Ishikawa (cell line): Measurements from ENCODE around the gene COPZ2.

Experiments used
- CEBPB ChIP-seq: IDR thresholded peaks from 2 replicates; pipeline ENCODE4 v1.6.1; 2012
- REST ChIP-seq: IDR thresholded peaks from 2 replicates; pipeline ENCODE4 v1.6.1; 2012; ENCODE audit warnings: low read depth, mild to moderate bottlenecking
- USF1 ChIP-seq: IDR thresholded peaks from 2 replicates; pipeline ENCODE4 v1.6.1; 2012
- YY1 ChIP-seq: IDR thresholded peaks from 2 replicates; pipeline ENCODE4 v1.6.1; 2012; ENCODE audit warnings: low read depth

- TF ChIP-seq REST, result no peak
- TF ChIP-seq CEBPB, result no peak
- no peak for TF ChIP-seq YY1
- no peak for TF ChIP-seq USF1
These were observed 7.3 kb upstream of the COPZ2 start for GRCh38 chr17:48044851-48045250.
